Activated CD8-positive, alpha-beta memory T cell treated with anti-CD3 and anti-CD28 coated beads, Interleukin-2, amount 50 U/mL, for 4 hours (primary cell): ENCODE measurements around the gene ADI1.

ENCODE experiments used
- DNase-seq: peaks from one replicate; pipeline ENCODE4 v3.0.0-alpha.2; 2020

Gene ADI1

GRCh38 chr2:3519255-3520205, at the start of gene ADI1:
TSS of gene ADI1 (minus strand) at chr2:3519531. CDS start at chr2:3519487, 44 bp downstream.
- DNase-seq = peak; percentile 69

GRCh38 chr2:3566806-3567205, 47.5 kb upstream of the ADI1 start:
- no peak for DNase-seq

GRCh38 chr2:3565117-3565516, 45.8 kb upstream of the ADI1 start:
- DNase-seq = no peak

- DNase-seq = no peak
Measured at GRCh38 chr2:3563521-3563976, 44.2 kb upstream of the ADI1 start.

GRCh38 chr2:3558205-3559014, 39.1 kb upstream of the ADI1 start, which contains the start of gene RNASEH1:
TSS of gene RNASEH1 (minus strand) at chr2:3558333. CDS start at chr2:3558260, 73 bp downstream.
- peak; percentile 100 for DNase-seq

- DNase-seq = no peak
Measured at GRCh38 chr2:3557639-3558204, 38.4 kb upstream of the ADI1 start.

- DNase-seq = no peak
Measured at GRCh38 chr2:3553946-3554345, 34.6 kb upstream of the ADI1 start.

GRCh38 chr2:3547915-3548314, 28.6 kb upstream of the ADI1 start:
- DNase-seq = no peak

- no peak for DNase-seq
Measured at GRCh38 chr2:3545788-3546478, 26.6 kb upstream of the ADI1 start.

GRCh38 chr2:3543023-3543683, 23.8 kb upstream of the ADI1 start:
- DNase-seq = no peak

GRCh38 chr2:3542107-3542506, 22.8 kb upstream of the ADI1 start:
- DNase-seq = no peak

- DNase-seq = no peak
Measured at GRCh38 chr2:3539836-3540235, 20.5 kb upstream of the ADI1 start.

- no peak for DNase-seq
Measured at GRCh38 chr2:3536682-3537632, 17.6 kb upstream of the ADI1 start.

- no peak for DNase-seq
Measured at GRCh38 chr2:3535794-3536681, 16.7 kb upstream of the ADI1 start.

- no peak for DNase-seq
Measured at GRCh38 chr2:3535467-3535793, 16.1 kb upstream of the ADI1 start.

GRCh38 chr2:3534251-3534814, 15.0 kb upstream of the ADI1 start:
- DNase-seq = no peak

- no peak for DNase-seq
Measured at GRCh38 chr2:3533836-3534235, 14.5 kb upstream of the ADI1 start.

- DNase-seq = no peak
Measured at GRCh38 chr2:3532941-3533340, 13.6 kb upstream of the ADI1 start.

GRCh38 chr2:3529316-3530025, 10.1 kb upstream of the ADI1 start:
- DNase-seq = no peak
